Endometrium (tissue), 2 donors: Measurements from ENCODE around the gene CROCC2.

Source experiments
- FAIRE-seq: peaks from 2 replicates; lab custom pipeline; 2012; peaks lifted over from hg19 to GRCh38; lab: Jason Lieb, UNC
- donor health status: control.
- donor health status: control.

Gene CROCC2

GRCh38 chr2:240905176-240905781 lies 857 bp upstream of the CROCC2 start:
- FAIRE-seq, result no peak

GRCh38 chr2:240906911-240907590 lies 915 bp downstream of the CROCC2 start:
- FAIRE-seq, result no peak

GRCh38 chr2:240909216-240909974 lies 3.3 kb downstream of the CROCC2 start:
- FAIRE-seq, result no peak

GRCh38 chr2:240911641-240912265 lies 5.6 kb downstream of the CROCC2 start:
- FAIRE-seq, result no peak

GRCh38 chr2:240912878-240913809 lies 7.0 kb downstream of the CROCC2 start:
- FAIRE-seq, result no peak

- FAIRE-seq, result no peak
These were observed 7.9 kb downstream of the CROCC2 start for GRCh38 chr2:240913810-240914644.

- FAIRE-seq, result no peak
These were observed 8.7 kb downstream of the CROCC2 start for GRCh38 chr2:240914645-240915525.

GRCh38 chr2:240915526-240916341 lies 9.6 kb downstream of the CROCC2 start:
- FAIRE-seq, result no peak

GRCh38 chr2:240916571-240917008 lies 10.5 kb downstream of the CROCC2 start:
- FAIRE-seq, result no peak

GRCh38 chr2:240917009-240917683 lies 11.0 kb downstream of the CROCC2 start:
- no peak for FAIRE-seq

GRCh38 chr2:240917684-240918257 lies 11.6 kb downstream of the CROCC2 start:
- no peak for FAIRE-seq

- no peak for FAIRE-seq
These were observed 12.3 kb downstream of the CROCC2 start for GRCh38 chr2:240918258-240919091.

GRCh38 chr2:240919161-240919781 lies 13.1 kb downstream of the CROCC2 start:
- no peak for FAIRE-seq

GRCh38 chr2:240919786-240920782 lies 13.9 kb downstream of the CROCC2 start:
- no peak for FAIRE-seq

GRCh38 chr2:240920783-240921231 lies 14.7 kb downstream of the CROCC2 start:
- FAIRE-seq, result no peak
